ENCODE measurements around the gene RNPEPL1.
A peak's percentile ranks its signal among the peaks of the same experiment; 100 is the strongest.
"Not testable (repeated sequence)": the region's sequence is repeated elsewhere in the genome, so short reads cannot be mapped to it uniquely, and the experiment has no call there.

Gene RNPEPL1

DNA sequence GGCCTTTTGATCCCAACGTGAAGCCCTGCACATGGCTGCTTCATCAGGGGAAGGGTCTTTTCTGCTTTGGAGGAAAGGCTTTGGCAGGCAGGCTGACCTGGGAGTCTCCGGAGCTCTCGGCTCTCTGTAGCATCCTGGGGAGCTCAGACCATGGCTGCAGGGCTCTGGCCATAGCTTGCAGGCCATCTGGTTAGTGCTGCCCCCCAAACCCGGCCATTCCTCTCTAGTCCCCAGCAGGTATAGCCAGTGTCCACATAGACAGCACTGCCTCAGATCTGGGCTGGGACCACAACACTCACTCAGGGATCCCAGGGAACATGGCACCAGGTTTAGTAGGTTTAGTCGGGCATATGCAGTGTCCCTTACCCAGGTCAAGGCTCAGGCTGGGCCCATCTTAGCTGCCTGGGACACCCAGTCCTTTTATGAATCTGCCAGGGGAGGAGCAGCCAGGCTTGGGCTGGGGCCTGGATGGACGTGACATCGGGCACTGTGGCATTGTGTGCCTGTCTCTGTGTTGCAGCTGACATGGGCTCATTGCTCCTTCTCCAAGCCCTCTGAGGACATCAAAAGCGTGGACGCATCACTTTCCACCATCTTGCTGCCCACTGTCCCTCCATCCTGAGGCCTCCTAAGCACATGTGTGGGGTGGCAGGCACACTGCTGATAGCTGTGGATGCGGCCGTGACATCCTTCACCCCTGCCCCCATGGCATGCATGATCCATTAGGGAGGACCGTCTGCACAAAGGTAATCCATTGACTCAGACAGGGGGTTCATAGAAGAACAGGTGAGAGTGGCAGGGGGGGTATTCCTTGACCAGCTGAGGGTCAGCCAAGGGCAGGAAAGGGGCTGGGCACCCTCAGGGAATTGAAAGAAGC, 37.8 kb downstream of the RNPEPL1 start:
- DNase-seq, result no peak

DNA sequence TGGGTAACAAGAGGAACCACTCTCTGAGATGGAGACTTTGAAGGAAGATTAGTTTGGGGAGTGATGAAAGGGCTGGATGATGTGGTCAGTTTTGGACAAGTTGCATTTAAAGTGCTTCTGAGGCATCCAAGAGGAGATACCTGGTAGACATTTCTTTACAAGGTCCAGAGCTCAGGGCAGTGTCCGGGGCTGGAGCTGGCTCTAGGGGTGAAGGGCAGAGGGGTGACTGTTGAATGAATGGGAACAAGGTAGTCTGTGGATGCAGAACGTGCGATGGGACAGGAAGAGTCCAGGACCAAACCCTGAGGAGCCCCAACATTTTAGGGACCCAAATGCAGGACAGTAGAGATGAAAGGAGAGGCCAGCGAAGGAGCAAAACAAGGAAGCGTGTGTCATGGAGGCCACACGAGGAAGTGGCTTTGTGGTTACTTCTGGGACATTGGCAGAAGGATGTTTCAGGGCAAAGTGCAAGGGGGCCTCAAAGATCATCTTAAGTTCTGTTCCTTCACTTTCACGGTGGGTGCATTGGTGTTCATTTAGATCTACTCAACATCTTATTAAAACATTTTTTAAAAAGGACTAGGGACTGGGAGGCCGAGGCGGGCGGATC, 43.4 kb downstream of the RNPEPL1 start:
- no peak for DNase-seq

DNA sequence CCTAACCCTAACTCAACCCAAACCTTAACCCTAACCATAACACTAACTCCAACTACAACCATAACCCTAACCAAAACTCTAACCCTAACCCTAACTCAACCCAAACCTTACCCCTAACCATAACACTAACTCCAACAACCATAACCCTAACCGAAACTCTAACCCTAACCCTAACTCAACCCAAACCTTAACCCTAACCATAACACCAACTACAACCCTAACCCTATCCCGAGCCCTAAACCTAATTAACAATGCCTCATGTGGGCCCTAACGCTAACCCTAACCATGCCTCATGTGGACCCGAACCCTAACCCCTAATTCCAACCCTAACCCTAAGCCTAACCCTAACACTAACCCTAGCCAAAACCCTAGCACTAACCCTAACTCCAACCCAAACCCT, 45.5 kb downstream of the RNPEPL1 start:
- no peak for DNase-seq

DNA sequence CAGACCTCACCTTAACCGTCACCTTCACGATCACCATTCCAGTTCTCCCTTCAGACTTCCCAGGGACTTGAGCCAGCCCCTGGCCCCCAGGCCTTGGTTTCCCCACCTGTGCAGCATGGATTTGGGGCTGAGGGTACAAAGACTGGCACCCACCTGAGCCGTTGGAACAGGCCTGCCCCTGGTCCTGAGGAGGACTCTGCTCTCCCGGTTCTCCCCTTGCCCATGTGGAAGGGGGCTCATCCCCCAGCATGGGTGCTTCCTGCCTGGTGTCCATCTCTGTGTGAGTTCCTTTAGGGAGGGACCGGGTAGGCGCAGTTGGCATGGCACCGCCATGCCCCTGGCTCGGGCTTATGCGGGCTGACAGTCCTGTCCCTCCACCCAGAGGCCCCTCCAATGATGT, 46.1 kb downstream of the RNPEPL1 start:
- DNase-seq, result no peak

DNA sequence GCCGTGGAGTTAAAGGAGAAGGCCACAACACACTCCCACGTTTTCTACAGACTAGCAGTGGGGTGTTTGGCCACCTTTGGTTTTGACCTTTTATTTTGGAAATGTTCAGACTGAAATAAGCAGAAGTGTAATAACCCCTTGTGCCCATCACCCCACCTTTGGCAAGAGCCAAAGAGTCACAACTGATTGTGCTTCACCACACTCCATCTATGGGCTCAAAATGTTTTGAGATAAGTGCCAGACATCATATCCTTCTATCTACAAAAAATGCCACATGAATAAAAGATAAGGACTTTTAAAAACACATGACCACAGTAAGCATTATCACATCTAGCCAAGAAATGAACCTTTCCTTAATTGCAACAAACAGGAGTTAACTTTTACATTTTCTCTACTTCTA, 47.1 kb downstream of the RNPEPL1 start:
- DNase-seq, result no peak

DNA sequence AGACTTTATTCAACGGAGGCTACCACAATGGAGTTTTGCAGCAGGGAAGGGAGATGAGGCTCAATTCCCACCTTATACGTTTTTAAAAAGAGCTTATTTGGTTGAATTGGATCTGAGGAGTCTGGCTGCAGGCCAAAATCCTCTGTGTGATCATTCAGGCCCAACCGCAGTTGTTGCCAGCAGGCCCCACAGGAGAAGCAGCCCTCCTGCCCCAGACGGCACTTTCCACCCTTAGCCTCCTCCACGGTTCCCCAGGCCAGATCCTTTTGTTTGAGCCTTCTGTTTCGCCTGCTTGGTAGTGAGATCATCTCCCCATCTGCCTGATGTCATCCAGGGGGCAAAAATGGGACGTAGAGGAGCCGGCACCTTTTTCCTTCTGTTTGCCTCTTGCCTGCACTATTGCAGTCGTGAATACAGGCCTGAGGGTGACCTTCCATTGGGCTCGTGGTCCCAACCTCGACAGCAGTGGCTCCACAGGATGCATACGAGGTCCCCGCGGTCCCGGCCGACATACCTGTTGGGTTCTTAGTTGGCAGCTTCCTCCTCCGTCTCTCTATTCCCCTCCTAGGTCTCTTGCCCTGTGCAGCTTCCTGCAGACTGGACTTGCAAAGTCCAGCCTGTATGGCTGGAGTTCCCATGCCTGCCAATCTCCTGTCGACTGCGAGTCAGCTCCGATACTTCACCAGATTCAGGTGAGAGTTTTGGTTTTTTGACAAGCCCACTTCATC, 47.7 kb downstream of the RNPEPL1 start:
- no peak for DNase-seq

DNA sequence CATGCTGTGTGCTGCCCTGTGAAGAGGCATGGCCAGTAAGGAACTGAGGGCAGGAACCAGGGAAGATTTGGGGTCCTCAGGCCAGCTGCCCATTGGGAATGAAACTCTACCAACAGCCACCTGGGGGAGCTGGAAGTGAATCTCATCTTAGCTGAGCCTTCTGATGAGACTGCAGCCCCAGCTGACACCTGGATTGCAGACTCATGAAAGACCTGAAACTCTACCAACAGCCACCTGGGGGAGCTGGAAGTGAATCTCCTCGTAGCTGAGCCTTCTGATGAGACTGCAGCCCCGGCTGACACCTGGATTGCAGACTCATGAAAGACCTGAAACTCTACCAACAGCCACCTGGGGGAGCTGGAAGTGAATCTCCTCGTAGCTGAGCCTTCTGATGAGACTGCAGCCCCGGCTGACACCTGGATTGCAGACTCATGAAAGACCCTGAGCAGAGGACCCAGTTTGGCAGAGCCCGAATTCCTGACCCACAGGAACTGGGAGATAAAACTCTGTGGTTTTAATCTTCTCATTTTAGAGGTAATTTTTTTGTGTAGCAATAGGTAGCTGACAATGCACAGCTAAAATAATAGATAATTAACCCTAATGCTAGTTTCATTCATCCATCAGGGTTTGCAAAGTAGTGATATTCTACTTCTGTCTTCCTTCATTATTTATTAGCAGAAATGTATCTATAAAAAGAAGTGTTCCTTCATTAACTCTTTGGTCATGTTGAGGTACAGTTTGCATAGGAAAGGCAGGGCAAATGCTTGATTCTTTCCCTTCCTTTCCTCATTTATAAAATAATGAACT, 48.8 kb downstream of the RNPEPL1 start:
- not testable (repeated sequence) for DNase-seq

DNA sequence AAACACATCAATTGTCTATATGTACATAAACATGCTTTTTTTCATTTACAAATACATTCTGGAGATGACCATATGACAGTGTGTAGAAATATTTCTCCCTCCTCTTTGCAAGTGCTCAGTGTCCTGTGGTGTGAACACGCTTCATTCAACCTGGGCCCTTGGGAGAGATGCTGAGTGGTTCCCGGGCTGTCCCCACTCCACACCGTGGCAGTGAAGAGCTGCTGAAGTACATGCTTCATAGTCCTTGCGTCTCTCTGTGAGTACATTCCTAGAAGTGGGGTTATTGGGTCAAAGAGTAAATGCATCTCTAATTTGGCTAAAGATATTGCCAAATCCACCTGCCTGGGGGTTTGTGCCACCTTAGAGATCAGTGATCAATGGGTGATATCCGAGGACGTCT, 50.5 kb downstream of the RNPEPL1 start:
- DNase-seq, result no peak

DNA sequence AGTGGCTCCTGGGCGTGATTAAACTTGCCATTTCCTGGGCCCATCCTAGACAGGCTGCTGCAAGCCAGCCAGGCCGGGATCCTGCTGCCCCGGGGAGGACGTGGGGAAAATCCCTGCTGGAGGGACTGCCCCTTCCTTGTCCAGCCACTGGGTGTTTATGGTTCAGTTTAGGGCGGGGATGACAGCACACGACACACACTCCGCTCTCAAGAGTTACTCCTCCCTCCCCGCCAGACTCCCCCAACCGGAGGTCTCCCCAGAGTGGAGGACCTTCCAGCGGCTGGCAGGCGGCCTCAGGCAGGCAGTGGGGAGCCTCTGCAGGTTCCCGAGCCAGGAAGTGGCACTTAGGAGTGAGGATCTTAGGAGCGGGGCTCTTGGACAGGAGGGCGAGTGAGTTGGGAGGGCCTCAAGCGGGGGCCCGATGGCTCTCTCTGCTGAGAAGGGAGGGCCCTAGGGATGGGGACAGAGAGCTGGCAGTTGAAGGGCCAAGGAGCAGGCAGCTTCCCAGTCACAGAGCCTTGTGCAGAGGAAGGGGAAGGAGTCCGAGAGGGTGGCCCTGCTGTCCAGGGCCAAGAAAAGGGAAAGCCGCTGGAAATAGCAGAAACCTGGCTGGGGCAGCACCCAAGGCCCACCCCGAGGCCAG, 51.3 kb downstream of the RNPEPL1 start:
- DNase-seq, result no peak

DNA sequence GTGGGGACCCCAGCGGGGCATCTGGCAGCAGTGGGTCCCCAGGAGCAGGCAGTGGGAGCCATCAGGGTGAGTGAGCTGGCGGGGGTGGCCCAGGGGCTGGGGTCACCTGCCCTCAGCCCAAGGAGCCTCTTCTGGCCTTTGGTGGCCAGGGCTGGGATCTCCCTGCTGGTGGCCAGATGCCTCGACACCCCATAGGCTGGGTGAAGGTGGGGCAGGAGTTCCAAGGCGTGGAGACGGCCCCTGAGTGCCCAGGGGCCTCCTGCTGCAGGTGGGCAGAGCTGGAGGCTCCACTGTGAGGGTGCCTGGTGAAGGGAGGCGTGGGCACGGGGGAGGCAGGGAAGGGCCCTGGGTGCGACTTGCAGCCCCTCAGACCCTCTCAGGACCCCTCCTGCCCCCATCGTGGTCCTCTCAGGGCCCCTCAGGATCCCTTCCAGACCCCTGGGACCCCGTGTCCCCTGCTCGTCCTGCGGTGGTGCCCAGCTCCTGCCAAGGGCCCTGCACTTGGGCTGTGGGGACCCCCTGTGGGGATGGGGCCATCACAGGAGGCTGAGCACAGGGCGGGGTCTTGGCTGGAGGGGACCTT, 52.0 kb downstream of the RNPEPL1 start:
- no peak for DNase-seq

DNA sequence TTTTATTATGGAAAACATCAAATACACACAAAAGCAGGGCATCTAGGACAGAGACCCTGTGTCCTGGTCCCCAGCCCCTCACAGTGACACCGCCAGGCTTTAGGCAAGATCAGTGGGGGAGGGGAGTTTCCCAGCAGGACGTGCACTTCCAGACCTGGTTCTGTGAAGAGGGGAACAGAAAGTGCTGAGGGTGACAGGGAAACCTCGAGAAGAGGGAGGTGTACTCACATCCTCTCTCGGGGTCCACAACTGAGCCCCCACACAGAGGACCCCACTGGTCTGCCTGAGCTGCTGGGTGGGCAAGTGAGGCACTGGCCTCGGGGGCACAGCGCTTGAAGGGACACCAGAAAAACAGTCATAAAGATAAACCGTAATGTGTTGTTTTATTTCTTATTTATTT, 52.6 kb downstream of the RNPEPL1 start:
- DNase-seq, result no peak

DNA sequence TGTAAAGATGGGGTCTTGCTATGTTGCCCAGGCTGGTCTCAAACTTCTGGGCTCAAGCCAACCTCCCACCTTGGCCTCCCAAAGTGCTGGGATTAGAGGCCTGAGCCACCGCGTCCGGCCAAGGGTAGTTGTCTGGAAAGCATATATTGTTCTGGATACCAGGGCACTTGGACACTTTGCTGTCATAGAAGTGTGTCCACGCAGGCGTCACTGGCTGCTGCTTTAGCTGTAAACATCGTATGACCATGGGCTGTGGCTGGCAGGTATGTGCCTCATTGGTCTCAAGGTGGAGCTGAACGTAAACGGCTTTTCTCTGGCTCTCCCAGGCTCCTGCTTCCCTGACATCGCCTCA, 53.8 kb downstream of the RNPEPL1 start:
- DNase-seq, result no peak

DNA sequence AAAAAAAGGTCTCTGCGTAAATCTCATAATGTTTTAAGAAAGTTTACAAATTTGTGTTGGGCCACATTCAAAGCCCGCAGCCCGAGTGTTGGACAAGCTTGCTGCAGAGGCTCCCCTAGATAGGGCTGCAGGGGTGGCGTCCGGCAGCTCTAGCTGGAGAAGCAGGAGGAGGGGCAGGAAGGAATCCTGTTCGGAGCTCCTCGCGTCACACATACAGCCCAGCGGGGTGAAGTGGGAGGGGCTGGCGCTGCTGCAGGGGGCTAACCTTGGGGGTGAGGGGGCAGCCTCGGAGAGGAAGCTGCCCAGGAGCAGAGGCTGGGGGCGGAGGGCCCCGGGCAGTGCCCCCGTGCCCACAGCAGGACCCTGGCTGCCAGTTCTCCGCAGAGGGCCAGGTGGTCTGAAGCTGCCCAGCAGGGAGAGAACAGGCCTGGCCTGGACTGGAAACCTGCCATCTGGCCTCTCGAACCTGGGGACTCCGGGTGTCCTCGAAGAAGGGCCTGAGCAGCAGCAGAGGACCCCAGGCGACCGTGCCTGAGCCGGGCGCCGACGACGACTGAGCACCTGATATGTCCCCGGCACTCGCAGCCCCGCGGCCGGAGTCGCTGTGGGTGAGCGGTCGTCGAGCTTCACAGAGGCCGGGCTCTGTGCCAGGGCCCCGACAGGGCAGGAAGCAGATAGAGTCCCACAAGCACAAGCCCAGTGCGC, 54.4 kb downstream of the RNPEPL1 start:
- DNase-seq, result no peak

DNA sequence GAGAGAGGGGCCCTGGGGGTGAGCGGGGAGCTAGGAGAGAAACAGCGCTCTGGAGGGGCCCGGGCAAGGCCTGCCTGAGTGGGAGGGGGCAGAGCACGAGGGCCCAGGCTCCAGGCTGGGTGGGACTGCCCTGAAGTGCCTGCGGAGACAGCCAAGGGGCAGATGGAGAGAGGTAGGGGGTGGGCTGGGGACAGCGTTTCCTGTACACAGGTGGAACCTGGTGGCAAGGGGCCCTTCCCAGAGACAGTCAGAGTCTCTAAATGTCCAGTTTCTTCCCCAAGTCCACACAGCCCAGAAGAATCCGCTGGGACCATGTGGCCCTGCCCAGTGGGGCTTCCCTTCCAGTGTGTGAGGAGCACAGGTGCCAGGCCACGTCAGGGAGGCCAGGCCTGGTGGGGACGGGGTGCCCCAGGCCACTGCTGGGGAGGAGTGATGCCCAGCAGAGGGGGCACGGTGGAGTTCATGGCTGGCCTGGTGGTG, 55.3 kb downstream of the RNPEPL1 start:
- DNase-seq, result no peak

DNA sequence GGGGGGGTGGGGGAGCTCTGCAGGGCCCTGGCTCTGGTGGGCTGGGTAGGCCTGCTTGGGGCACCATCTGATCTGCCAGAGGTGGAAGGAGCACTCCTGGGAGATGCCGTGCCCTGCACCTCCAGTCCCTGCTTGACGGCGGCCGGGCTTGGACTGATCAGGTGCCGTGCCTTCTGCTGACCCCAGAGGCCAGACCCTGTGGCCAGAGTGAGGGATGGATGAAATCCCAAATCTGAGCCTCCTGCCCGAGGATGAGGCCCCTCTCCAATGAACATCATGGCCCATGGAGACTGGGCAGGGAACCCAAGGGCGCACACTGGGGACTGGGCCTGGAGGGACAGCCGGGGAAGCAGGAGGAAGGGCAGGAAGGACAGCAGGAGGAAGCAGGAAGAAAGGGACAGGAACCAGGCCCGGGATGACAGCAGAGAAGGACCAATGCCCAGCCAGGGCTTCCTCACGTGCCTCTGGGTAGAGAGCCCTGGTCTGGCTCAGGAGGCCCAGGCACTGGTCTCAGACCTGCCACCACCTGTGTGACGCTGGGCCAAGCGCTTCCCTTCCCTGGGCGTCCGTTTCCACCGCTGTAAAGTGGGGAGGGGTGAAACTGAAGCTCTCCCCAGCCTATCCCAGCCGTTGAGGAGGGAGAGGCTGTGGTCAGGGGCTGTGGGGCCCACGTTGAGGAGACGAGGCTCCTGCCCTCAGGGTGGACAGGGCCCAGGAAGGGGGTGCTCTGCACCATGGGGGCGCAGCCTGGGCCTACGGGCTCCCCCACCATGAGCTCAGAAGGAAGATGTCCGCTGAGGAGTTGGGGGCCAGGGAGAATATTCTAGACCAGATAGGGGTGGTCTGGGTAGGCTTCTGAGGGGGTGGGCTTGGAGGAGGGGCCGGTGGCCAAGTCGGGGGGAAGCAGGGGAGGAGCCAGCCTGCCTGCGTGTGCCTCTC, 56.0 kb downstream of the RNPEPL1 start:
- no peak for DNase-seq

DNA sequence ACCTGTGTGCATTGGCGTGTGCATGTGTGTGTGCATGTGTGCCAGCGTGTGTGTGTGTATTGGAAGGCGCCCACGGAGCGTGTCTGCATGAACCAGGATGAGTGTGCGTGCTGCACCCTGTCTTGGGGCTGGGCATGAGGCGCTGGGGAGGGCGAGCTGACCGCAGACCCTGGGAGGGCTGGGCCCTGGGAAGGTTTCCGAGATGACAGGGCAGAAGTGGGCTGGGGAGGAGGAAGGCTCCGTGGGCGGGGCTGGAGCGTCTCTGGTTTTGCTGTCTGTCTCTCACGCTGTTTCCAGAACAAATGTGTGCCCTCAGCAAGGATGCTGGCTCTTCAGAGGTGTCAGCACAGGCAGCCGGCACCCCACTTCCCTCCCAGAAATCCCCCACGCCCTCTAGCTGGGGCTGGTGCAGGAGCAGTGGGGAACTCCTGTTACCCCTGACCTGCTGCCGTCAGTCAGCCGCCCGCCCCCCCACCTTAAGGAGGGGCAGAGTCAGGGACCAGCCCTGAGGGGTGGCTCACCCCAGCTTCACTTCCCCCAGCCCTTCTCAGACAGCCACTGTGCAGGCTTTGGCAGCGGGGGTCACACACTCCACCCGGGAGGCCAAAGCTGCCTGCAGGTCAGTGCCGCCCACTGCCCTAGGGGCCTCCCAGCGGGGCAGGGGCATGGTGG, 56.8 kb downstream of the RNPEPL1 start, which contains the start of gene GPR35:
GPR35 (plus strand) TSS at position 531 of the 672 bp plus-strand sequence. CDS start 4,473 bp downstream, outside the sequence.
- DNase-seq, result peak; percentile 91

DNA sequence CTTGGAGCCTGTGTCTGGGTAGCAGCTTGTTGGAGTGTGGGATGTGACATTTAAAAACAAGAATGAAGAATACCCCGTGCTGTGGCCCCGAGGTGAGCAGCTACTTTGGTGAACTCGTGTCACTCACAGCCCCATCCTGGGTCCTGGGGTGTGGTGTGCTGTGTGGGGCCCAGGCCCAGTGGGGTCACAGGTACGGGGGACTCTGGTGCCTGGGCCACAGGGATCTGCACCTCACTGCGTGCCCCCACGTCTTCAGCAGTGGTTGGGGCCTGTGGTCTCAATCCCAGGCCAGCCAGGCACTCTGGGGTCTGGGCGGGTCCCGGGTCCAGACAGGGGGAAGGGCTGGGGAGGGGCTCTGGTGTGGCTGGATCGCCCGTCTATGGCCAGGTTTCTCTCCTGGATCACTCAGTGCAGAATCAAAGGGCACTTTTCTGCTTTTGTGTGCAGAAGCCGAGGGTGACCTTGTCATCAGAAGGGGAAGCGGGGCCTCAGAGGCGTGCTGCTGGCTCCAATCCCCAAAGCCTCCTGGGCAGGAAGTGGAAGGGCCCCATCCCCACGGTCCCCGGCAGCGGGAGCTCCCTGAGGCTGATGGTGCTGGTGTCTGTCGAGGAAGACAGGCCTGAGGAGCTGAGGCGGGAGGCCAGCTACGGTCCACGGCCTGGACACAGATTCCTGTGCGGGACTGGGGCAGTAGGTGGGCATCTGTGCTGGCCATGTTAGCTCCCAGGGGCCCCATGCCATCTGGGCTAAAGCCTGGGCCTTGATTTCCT, 58.4 kb downstream of the RNPEPL1 start:
- peak; percentile 28 for DNase-seq
